H9 (cell line): ENCODE results near the gene SPTBN1. TPM values are rescaled to one million over a fixed set of nuclear protein-coding genes. Genes with fewer than 3 reads are reported as not detected.

Experiments used
- DNase-seq: peaks from one replicate; pipeline ENCODE4 v3.0.0-alpha.2; 2017
- H2AFZ ChIP-seq: one replicate; pipeline ENCODE4 v1.6.1; 2013; ENCODE audit warnings: mild to moderate bottlenecking, low read length, control low read depth, moderate library complexity
- H2AK5ac ChIP-seq: 2 replicates; pipeline ENCODE4 v1.6.1; 2013; ENCODE audit warnings: low read length, control low read depth, mixed read lengths; ENCODE audit not compliant: insufficient read length
- H2BK120ac ChIP-seq: one replicate; pipeline ENCODE4 v1.6.1; 2013; ENCODE audit warnings: low read depth, mild to moderate bottlenecking, low read length, control low read depth, inconsistent platforms; ENCODE audit not compliant: poor library complexity, severe bottlenecking
- H2BK12ac ChIP-seq: 2 replicates; pipeline ENCODE4 v1.6.1; 2013; ENCODE audit warnings: low read length, control low read depth, mixed read lengths, low read depth; ENCODE audit not compliant: insufficient read length
- H2BK15ac ChIP-seq: 2 replicates; pipeline ENCODE4 v1.6.1; 2013; ENCODE audit warnings: low read depth, low read length, control low read depth
- H2BK20ac ChIP-seq: one replicate; pipeline ENCODE4 v1.6.1; 2013; ENCODE audit warnings: low read depth, mild to moderate bottlenecking, low read length, control low read depth, inconsistent platforms; ENCODE audit not compliant: poor library complexity, severe bottlenecking
- H2BK5ac ChIP-seq: 2 replicates; pipeline ENCODE4 v1.6.1; 2013; ENCODE audit warnings: low read length, control low read depth, mixed read lengths; ENCODE audit not compliant: insufficient read length
- H3K14ac ChIP-seq: 2 replicates; pipeline ENCODE4 v1.6.1; 2013; ENCODE audit warnings: low read length, control low read depth; ENCODE audit not compliant: insufficient read depth
- H3K18ac ChIP-seq: 2 replicates; pipeline ENCODE4 v1.6.1; 2013; ENCODE audit warnings: low read depth, mild to moderate bottlenecking, mixed read lengths, low read length, control low read depth; ENCODE audit not compliant: insufficient read length
- H3K23ac ChIP-seq: 2 replicates; pipeline ENCODE4 v1.6.1; 2013; ENCODE audit warnings: low read length, control low read depth, mixed read lengths, low read depth; ENCODE audit not compliant: insufficient read length
- H3K23me2 ChIP-seq: 2 replicates; pipeline ENCODE4 v1.6.1; 2013; ENCODE audit warnings: low read depth, mild to moderate bottlenecking, mixed read lengths, low read length, control low read depth; ENCODE audit not compliant: insufficient read length, poor library complexity, severe bottlenecking
- H3K27ac ChIP-seq: 2 replicates; pipeline ENCODE4 v1.5.1; 2013; ENCODE audit warnings: low read length, control low read depth, mixed read lengths, low read depth; ENCODE audit not compliant: insufficient read length
- H3K27me3 ChIP-seq: 2 replicates; pipeline ENCODE4 v1.6.1; 2013; ENCODE audit warnings: low read length, control low read depth, inconsistent platforms; ENCODE audit not compliant: insufficient read depth
- H3K4ac ChIP-seq: 2 replicates; pipeline ENCODE4 v1.6.1; 2013; ENCODE audit warnings: low read depth, mild to moderate bottlenecking, control low read depth, inconsistent platforms, low read length, moderate library complexity
- H3K4me1 ChIP-seq: 2 replicates; pipeline ENCODE4 v1.6.1; 2013; ENCODE audit warnings: low read length, control low read depth, inconsistent platforms; ENCODE audit not compliant: insufficient read depth
- H3K4me2 ChIP-seq: 2 replicates; pipeline ENCODE4 v1.6.1; 2013; ENCODE audit warnings: low read length, control low read depth, mixed read lengths; ENCODE audit not compliant: insufficient read length, insufficient read depth
- H3K56ac ChIP-seq: 2 replicates; pipeline ENCODE4 v1.6.1; 2013; ENCODE audit warnings: low read depth, mild to moderate bottlenecking, mixed read lengths, low read length, control low read depth; ENCODE audit not compliant: insufficient read length
- H3K79me1 ChIP-seq: 2 replicates; pipeline ENCODE4 v1.6.1; 2013; ENCODE audit warnings: low read depth, mild to moderate bottlenecking, moderate library complexity, low read length, control low read depth, inconsistent platforms; ENCODE audit not compliant: insufficient read depth, poor library complexity, severe bottlenecking
- H3K79me2 ChIP-seq: 2 replicates; pipeline ENCODE4 v1.6.1; 2013; ENCODE audit warnings: low read length, control low read depth, inconsistent platforms; ENCODE audit not compliant: insufficient read depth
- H3K9ac ChIP-seq: 2 replicates; pipeline ENCODE4 v1.6.1; 2013; ENCODE audit warnings: low read length, control low read depth, mixed read lengths; ENCODE audit not compliant: insufficient read length; ENCODE audit errors: extremely low read depth
- H3K9me3 ChIP-seq: one replicate; pipeline ENCODE4 v1.6.1; 2013; ENCODE audit warnings: low read depth, low read length, inconsistent platforms; ENCODE audit not compliant: control insufficient read depth
- H3T11ph ChIP-seq: one replicate; pipeline ENCODE4 v1.6.1; 2013; ENCODE audit warnings: mild to moderate bottlenecking, low read length, control low read depth, inconsistent platforms
- H4K20me1 ChIP-seq: one replicate; pipeline ENCODE4 v1.6.1; 2013; ENCODE audit not compliant: control insufficient read depth, insufficient read length, insufficient read depth
- H4K5ac ChIP-seq: 2 replicates; pipeline ENCODE4 v1.6.1; 2013; ENCODE audit warnings: low read depth, mild to moderate bottlenecking, mixed read lengths, low read length, control low read depth; ENCODE audit not compliant: insufficient read length
- H4K8ac ChIP-seq: replicated peaks from 2 replicates; pipeline ENCODE4 v1.6.1; 2013; ENCODE audit warnings: low read length, control low read depth, mixed read lengths, low read depth; ENCODE audit not compliant: insufficient read length
- H4K91ac ChIP-seq: 2 replicates; pipeline ENCODE4 v1.6.1; 2013; ENCODE audit warnings: low read depth, mild to moderate bottlenecking, moderate library complexity, mixed read lengths, low read length, control low read depth; ENCODE audit not compliant: insufficient read length
- H3K27ac Mint-ChIP-seq, 3 experiments: 2 replicates in 2 of 3; 3 replicates in 1 of 3; pipeline ENCODE4 v1.8.0; 2020 to 2021; ENCODE audit warnings: mixed read lengths in 3 of 3, mild to moderate bottlenecking in 1 of 3, moderate library complexity in 1 of 3
- H3K27me3 Mint-ChIP-seq: 2 replicates; pipeline ENCODE4 v1.8.0; 2021; ENCODE audit warnings: low read depth, mild to moderate bottlenecking, moderate library complexity, mixed read lengths
- H3K36me3 Mint-ChIP-seq, 3 experiments: 2 replicates in 2 of 3; 3 replicates in 1 of 3; pipeline ENCODE4 v1.8.0; 2020 to 2021; ENCODE audit warnings: low read depth in 3 of 3, mixed read lengths in 3 of 3; ENCODE audit not compliant: insufficient read depth in 1 of 3
- H3K4me1 Mint-ChIP-seq, 2 experiments: 2 replicates each; pipeline ENCODE4 v1.8.0; 2020; ENCODE audit warnings: mixed read lengths in 2 of 2
- H3K4me3 Mint-ChIP-seq, 2 experiments: 2 replicates in 1 of 2; 3 replicates in 1 of 2; pipeline ENCODE4 v1.8.0; 2020 to 2021; ENCODE audit warnings: mild to moderate bottlenecking in 2 of 2, mixed read lengths in 2 of 2, moderate library complexity in 1 of 2
- H3K9me3 Mint-ChIP-seq, 2 experiments: 2 replicates in 1 of 2; 3 replicates in 1 of 2; pipeline ENCODE4 v1.8.0; 2020; ENCODE audit warnings: mild to moderate bottlenecking in 2 of 2, mixed read lengths in 2 of 2, moderate library complexity in 1 of 2
- CTCF ChIP-seq: fragments of 200-600 bp; sonication (generic); conservative IDR thresholded peaks from 3 replicates; pipeline ENCODE4 v1.8.0; 2021; ENCODE audit warnings: antibody characterized with exemption, mild to moderate bottlenecking
- WGBS: extraction: QIAGEN DNeasy Blood & Tissue Kit; methylation state at CpG from one replicate; pipeline ENCODE4 v1.1.7; 2013; ENCODE audit warnings: missing lambda C conversion rate, low lambda C conversion rate, mixed read lengths; ENCODE audit not compliant: insufficient read length; ENCODE audit errors: extremely low coverage; 5-methylcytosine and 5-hydroxymethylcytosine counted together
- total RNA-seq: library from RNA; stranded (reverse); gene quantifications from 2 replicates; pipeline ENCODE4 v1.2.1, GENCODE V29; 2021

SPTBN1 gene
- total RNA-seq, 1 experiment from 2014 or later: 164 TPM

GRCh38 chr2:54496920-54497319 is 40.8 kb downstream of the SPTBN1 start:
- no peak overlapping the region for H3K56ac ChIP-seq
- H3K79me1 ChIP-seq: no peaks in the 10 kb centered on the region
- H3K23ac ChIP-seq: no peak overlapping the region
- H3K23me2 ChIP-seq: no peaks in the 10 kb centered on the region
- WGBS: no CpG with 5 or more reads among the region's 4 CpGs
- H2BK120ac ChIP-seq: no peak overlapping the region
- H3K4ac ChIP-seq: no peak overlapping the region
- H3K9ac ChIP-seq: no peak overlapping the region
- no peak overlapping the region for H3K14ac ChIP-seq
- H2BK15ac ChIP-seq: no peak overlapping the region
- H2BK20ac ChIP-seq: no peak overlapping the region
- no peaks in the 10 kb centered on the region for H3K27me3 ChIP-seq
- peak overlapping the region in 1 of 3 experiments; percentile 50; a peak in 2 of 7 replicates for H3K27ac Mint-ChIP-seq
- H2AK5ac ChIP-seq: no peak overlapping the region
- peaks cover 26 to 32% of the 10 kb centered on the region in 2 experiments for H3K4me1 Mint-ChIP-seq
- H4K5ac ChIP-seq: no peak overlapping the region
- peak overlapping the region in 1 of 2 experiments; percentile 21; a peak in 1 of 5 replicates for H3K4me3 Mint-ChIP-seq
- H3K4me1 ChIP-seq: peaks cover 3% of the 10 kb centered on the region; the same call in 1 of the 2 replicates
- no peak overlapping the region for H3K27ac ChIP-seq
- no peaks in the 10 kb centered on the region for H3K9me3 Mint-ChIP-seq
- H2BK12ac ChIP-seq: no peak overlapping the region
- no peak overlapping the region for H3K18ac ChIP-seq
- no peak overlapping the region for H3T11ph ChIP-seq
- no peaks in the 10 kb centered on the region; a peak in 1 of 7 replicates for H3K36me3 Mint-ChIP-seq
- H3K9me3 ChIP-seq: no peaks in the 10 kb centered on the region
- H3K79me2 ChIP-seq: no peaks in the 10 kb centered on the region
- no peak for DNase-seq
- no peak overlapping the region for H2BK5ac ChIP-seq
- no peaks in the 10 kb centered on the region for H4K20me1 ChIP-seq
- no peak overlapping the region for H2AFZ ChIP-seq
- H3K27me3 Mint-ChIP-seq: no peaks in the 10 kb centered on the region
- H3K4me2 ChIP-seq: no peak overlapping the region
- H4K91ac ChIP-seq: no peak overlapping the region
- TF ChIP-seq CTCF: no peak
- H4K8ac ChIP-seq: no peak overlapping the region
